NCI-H1092 treated with DMSO at 0.1 percent for 48 hours (cell line): ENCODE measurements around the gene RNF181.
"Not testable (repeated sequence)": the region's sequence is repeated elsewhere in the genome, so short reads cannot be mapped to it uniquely, and the experiment has no call there.

Experiments used
- DNase-seq: peaks from one replicate; lab custom pipeline; 2025; lab: John Stamatoyannopoulos, UW

The RNF181 gene

GRCh38 chr2:85614757-85615156 is 19.2 kb downstream of the RNF181 start:
- DNase-seq = not testable (repeated sequence)

GRCh38 chr2:85615413-85615728 is 19.8 kb downstream of the RNF181 start:
- no peak for DNase-seq

- not testable (repeated sequence) for DNase-seq
These were observed 22.2 kb downstream of the RNF181 start for GRCh38 chr2:85617723-85618122.

- no peak for DNase-seq
These were observed 24.1 kb downstream of the RNF181 start for GRCh38 chr2:85619617-85620016.

- DNase-seq = no peak
These were observed 25.8 kb downstream of the RNF181 start for GRCh38 chr2:85621338-85621737.

GRCh38 chr2:85623991-85624390 is 28.4 kb downstream of the RNF181 start:
- no peak for DNase-seq

GRCh38 chr2:85628658-85629057 is 33.1 kb downstream of the RNF181 start:
- DNase-seq = no peak

- DNase-seq = no peak
These were observed 35.8 kb downstream of the RNF181 start for GRCh38 chr2:85631316-85631715.

GRCh38 chr2:85635011-85635410 is 39.5 kb downstream of the RNF181 start:
- DNase-seq = no peak

- DNase-seq = no peak
These were observed 40.1 kb downstream of the RNF181 start for GRCh38 chr2:85635636-85636035.

GRCh38 chr2:85642725-85643124 is 47.2 kb downstream of the RNF181 start:
- no peak for DNase-seq

- no peak for DNase-seq
These were observed 49.4 kb downstream of the RNF181 start for GRCh38 chr2:85644909-85645308.

- DNase-seq = no peak
These were observed 50.6 kb downstream of the RNF181 start for GRCh38 chr2:85646166-85646565.
